ENCODE measurements around the gene FRAT2.
"Not testable (repeated sequence)": the region's sequence is repeated elsewhere in the genome, so short reads cannot be mapped to it uniquely, and the experiment has no call there.

The FRAT2 gene

DNA sequence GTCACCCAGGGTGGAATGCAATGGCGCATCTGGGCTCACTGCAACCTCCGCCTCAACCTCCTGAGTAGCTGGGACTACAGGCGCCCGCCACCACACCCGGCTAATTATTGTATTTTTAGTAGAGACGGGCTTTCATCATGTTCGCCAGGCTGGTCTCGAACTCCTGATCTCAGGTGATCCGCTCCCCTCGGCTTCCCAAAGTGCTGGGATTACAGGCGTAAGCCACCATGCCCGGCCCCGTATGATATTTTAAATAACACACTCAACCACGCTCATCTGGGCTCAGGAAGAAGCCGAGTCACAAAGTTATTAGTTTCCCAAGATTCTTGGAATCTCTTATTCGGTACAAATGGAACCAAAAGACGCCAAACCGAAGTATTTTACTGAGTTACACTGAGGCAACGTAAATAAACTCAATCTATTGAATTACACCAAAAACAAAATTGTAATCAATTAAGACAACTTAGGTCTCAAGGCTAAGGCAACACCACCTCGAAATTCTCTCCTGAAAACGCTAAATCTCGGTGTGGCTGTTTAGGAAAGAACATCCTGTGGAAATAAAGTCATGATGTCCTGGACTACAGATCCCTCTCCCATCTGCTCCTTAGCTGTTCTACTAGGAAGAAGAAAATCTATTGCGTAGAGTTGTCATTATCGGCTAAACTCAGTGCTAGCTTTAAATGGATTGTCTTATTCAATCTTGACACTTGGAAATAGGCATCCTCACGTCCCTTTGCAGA is 43.0 kb downstream of the FRAT2 start:
- no peak for DNase-seq (ENCODE audit: low spot score)

- not testable (repeated sequence) for DNase-seq (ENCODE audit: low spot score)
Observed at GRCh38 chr10:97290576-97291356, 43.8 kb downstream of the FRAT2 start.

- DNase-seq (ENCODE audit: low spot score): not testable (repeated sequence)
Observed at GRCh38 chr10:97290076-97290475, 44.5 kb downstream of the FRAT2 start.

Measured in AG20443 (cell line).